K562 (cell line): ENCODE data around the gene ELOA2. TPM values are rescaled to one million over a fixed set of nuclear protein-coding genes. Genes with fewer than 3 reads are reported as not detected.

Source experiments
- polyA plus RNA-seq, 8 experiments: library from polyadenylated mRNA; depleted of rRNA in 4 of 8; stranded (reverse) in 5 of 8; unstranded in 3 of 8; fragments of >200 nt; fragmentation: Nextera tagmentation in 2 of 8; fragmentation: Illumina TruSeq in 1 of 8; extraction: Ambion mirVana in 2 of 8; extraction: Trizol in 1 of 8; gene quantifications; 2 replicates each; pipeline versions ENCODE4 v1.2.1 to v1.2.3, GENCODE V29; 2011 to 2014; ENCODE audit warnings: inconsistent platforms in 1 of 8, missing spikeins in 1 of 8
- total RNA-seq, 7 experiments: library from RNA; depleted of rRNA in 6 of 7; stranded (reverse); fragments of >200 nt in 6 of 7; fragmentation: Illumina TruSeq in 2 of 7; extraction: Trizol in 2 of 7; gene quantifications; 2 replicates each; pipeline versions ENCODE4 v1.2.1 to v1.2.3, GENCODE V29; 2011 to 2021; ENCODE audit warnings: low replicate concordance in 1 of 7

ELOA2 gene
- total and polyA plus RNA-seq, 9 of the 15 experiments (the other 6 are each of a cell fraction or from before 2014, with no cell fraction given): not detected

Other genes starting within 250 kb of the ELOA2 start
- gene PIAS2, start 118.1 kb downstream of the ELOA2 start, total RNA-seq (2014; rRNA removed): 12.0 and 12.5 TPM in 2 replicates
- gene PIAS2, start 118.1 kb downstream of the ELOA2 start, total RNA-seq (2014; rRNA removed; fragmentation: Illumina TruSeq; extraction: Trizol): 19.3 and 22.7 TPM in 2 replicates
- 19.0 and 19.1 TPM in 2 replicates for gene PIAS2, start 118.1 kb downstream of the ELOA2 start, total RNA-seq (2015; rRNA removed; fragmentation: Illumina TruSeq; extraction: Trizol)
- gene PIAS2, start 118.1 kb downstream of the ELOA2 start, total RNA-seq (2021): 21.3 and 23.9 TPM in 2 replicates
- 9.4 and 11.7 TPM in 2 replicates for gene PIAS2, start 118.1 kb downstream of the ELOA2 start, polyA plus RNA-seq (2011; rRNA removed)
- gene PIAS2, start 118.1 kb downstream of the ELOA2 start, polyA plus RNA-seq (2014; fragmentation: Illumina TruSeq; extraction: Trizol): 15.9 and 19.0 TPM in 2 replicates
- 1 to 10 TPM; 2.9 to 3.0 TPM for gene PIAS2, start 118.1 kb downstream of the ELOA2 start, polyA plus RNA-seq (2014; fragmentation: Nextera tagmentation; extraction: Ambion mirVana)
- gene PIAS2, start 118.1 kb downstream of the ELOA2 start, polyA plus RNA-seq (2014; rRNA removed): 7.6 and 9.1 TPM in 2 replicates
- 0.29 and 0.77 TPM in 2 replicates for gene KATNAL2, start 118.0 kb downstream of the ELOA2 start, total RNA-seq (2014; rRNA removed)
- gene KATNAL2, start 118.0 kb downstream of the ELOA2 start, total RNA-seq (2014; rRNA removed; fragmentation: Illumina TruSeq; extraction: Trizol): 0.36 and 0.51 TPM in 2 replicates
- gene KATNAL2, start 118.0 kb downstream of the ELOA2 start, total RNA-seq (2015; rRNA removed; fragmentation: Illumina TruSeq; extraction: Trizol): 0.53 and 1.2 TPM in 2 replicates
- gene KATNAL2, start 118.0 kb downstream of the ELOA2 start, total RNA-seq (2021): 0.40 and 0.91 TPM in 2 replicates
- 0.19 and 0.54 TPM in 2 replicates for gene KATNAL2, start 118.0 kb downstream of the ELOA2 start, polyA plus RNA-seq (2011; rRNA removed)
- gene KATNAL2, start 118.0 kb downstream of the ELOA2 start, polyA plus RNA-seq (2014; fragmentation: Illumina TruSeq; extraction: Trizol): 0.15 and 0.25 TPM in 2 replicates
- under 1 TPM; 0.08 to 0.11 TPM for gene KATNAL2, start 118.0 kb downstream of the ELOA2 start, polyA plus RNA-seq (2014; fragmentation: Nextera tagmentation; extraction: Ambion mirVana)
- 0.47 and 0.48 TPM in 2 replicates for gene KATNAL2, start 118.0 kb downstream of the ELOA2 start, polyA plus RNA-seq (2014; rRNA removed)
- gene HDHD2, start 114.9 kb upstream of the ELOA2 start, total RNA-seq (2014; rRNA removed): 12.4 and 14.6 TPM in 2 replicates
- gene HDHD2, start 114.9 kb upstream of the ELOA2 start, total RNA-seq (2014; rRNA removed; fragmentation: Illumina TruSeq; extraction: Trizol): 21.5 TPM in 2 replicates
- 17.0 and 17.5 TPM in 2 replicates for gene HDHD2, start 114.9 kb upstream of the ELOA2 start, total RNA-seq (2015; rRNA removed; fragmentation: Illumina TruSeq; extraction: Trizol)
- gene HDHD2, start 114.9 kb upstream of the ELOA2 start, total RNA-seq (2021): 24.8 and 25.9 TPM in 2 replicates
- 16.9 and 22.6 TPM in 2 replicates for gene HDHD2, start 114.9 kb upstream of the ELOA2 start, polyA plus RNA-seq (2011; rRNA removed)
- 22.0 and 25.2 TPM in 2 replicates for gene HDHD2, start 114.9 kb upstream of the ELOA2 start, polyA plus RNA-seq (2014; fragmentation: Illumina TruSeq; extraction: Trizol)
- 10 to 100 TPM in 1 of 2 experiments, 1 to 10 TPM in 1; 6.8 to 22.8 TPM for gene HDHD2, start 114.9 kb upstream of the ELOA2 start, polyA plus RNA-seq (2014; fragmentation: Nextera tagmentation; extraction: Ambion mirVana)
- 10.7 and 15.9 TPM in 2 replicates for gene HDHD2, start 114.9 kb upstream of the ELOA2 start, polyA plus RNA-seq (2014; rRNA removed)
- gene IER3IP1, start 140.7 kb upstream of the ELOA2 start, total RNA-seq (2014; rRNA removed): 37.3 and 48.4 TPM in 2 replicates
- gene IER3IP1, start 140.7 kb upstream of the ELOA2 start, total RNA-seq (2014; rRNA removed; fragmentation: Illumina TruSeq; extraction: Trizol): 16.9 and 17.9 TPM in 2 replicates
- gene IER3IP1, start 140.7 kb upstream of the ELOA2 start, total RNA-seq (2015; rRNA removed; fragmentation: Illumina TruSeq; extraction: Trizol): 18.9 and 21.4 TPM in 2 replicates
- gene IER3IP1, start 140.7 kb upstream of the ELOA2 start, total RNA-seq (2021): 9.0 and 10.0 TPM in 2 replicates
- gene IER3IP1, start 140.7 kb upstream of the ELOA2 start, polyA plus RNA-seq (2011; rRNA removed): 12.3 and 15.3 TPM in 2 replicates
- gene IER3IP1, start 140.7 kb upstream of the ELOA2 start, polyA plus RNA-seq (2014; fragmentation: Illumina TruSeq; extraction: Trizol): 12.0 and 12.6 TPM in 2 replicates
- 10 to 100 TPM; 29.3 to 38.2 TPM for gene IER3IP1, start 140.7 kb upstream of the ELOA2 start, polyA plus RNA-seq (2014; fragmentation: Nextera tagmentation; extraction: Ambion mirVana)
- 19.9 and 37.2 TPM in 2 replicates for gene IER3IP1, start 140.7 kb upstream of the ELOA2 start, polyA plus RNA-seq (2014; rRNA removed)
- gene SKOR2, start 216.0 kb upstream of the ELOA2 start, total RNA-seq (2014; rRNA removed): not detected in 2 replicates
- gene SKOR2, start 216.0 kb upstream of the ELOA2 start, total RNA-seq (2014; rRNA removed; fragmentation: Illumina TruSeq; extraction: Trizol): not detected in 2 replicates
- gene SKOR2, start 216.0 kb upstream of the ELOA2 start, total RNA-seq (2015; rRNA removed; fragmentation: Illumina TruSeq; extraction: Trizol): not detected in 2 replicates
- gene SKOR2, start 216.0 kb upstream of the ELOA2 start, total RNA-seq (2021): not detected in 2 replicates
- not detected in 2 replicates for gene SKOR2, start 216.0 kb upstream of the ELOA2 start, polyA plus RNA-seq (2011; rRNA removed)
- gene SKOR2, start 216.0 kb upstream of the ELOA2 start, polyA plus RNA-seq (2014; fragmentation: Illumina TruSeq; extraction: Trizol): not detected in 2 replicates
- gene SKOR2, start 216.0 kb upstream of the ELOA2 start, polyA plus RNA-seq (2014; fragmentation: Nextera tagmentation; extraction: Ambion mirVana): not detected
- gene SKOR2, start 216.0 kb upstream of the ELOA2 start, polyA plus RNA-seq (2014; rRNA removed): not detected in 2 replicates